Measurements from ENCODE around the gene PRPF8. TPM values are rescaled to one million over a fixed set of nuclear protein-coding genes. Genes with fewer than 3 reads are reported as not detected.

PRPF8 gene
- polyA plus RNA-seq, 1 of the 3 experiments (the other 2 are of a cell fraction) = 149 TPM

DNA sequence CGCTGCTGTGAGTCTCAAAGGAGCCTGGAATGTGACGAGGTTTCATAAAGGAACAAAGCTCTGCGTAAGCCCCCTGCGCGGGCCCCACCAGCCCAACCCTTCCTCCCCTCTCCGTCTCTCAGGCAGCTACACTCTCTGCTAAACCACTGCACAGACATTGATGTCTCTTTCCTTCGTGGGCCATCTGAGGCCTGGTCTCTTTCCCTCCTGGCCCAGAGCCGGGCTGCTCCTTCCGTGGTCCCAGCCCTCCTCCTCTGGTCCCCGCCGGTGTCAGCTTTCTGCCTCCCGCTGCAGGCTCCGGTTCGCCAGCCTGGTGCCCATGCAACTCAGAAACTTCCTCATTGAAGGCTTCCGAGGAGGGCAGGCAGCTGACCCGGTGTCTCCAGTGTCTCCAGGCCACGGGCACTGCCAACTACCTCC is 46.5 kb downstream of the PRPF8 start:
- Histone ChIP-seq H3K36me3 (replicated peaks in 1 of 2; ENCODE audit: control insufficient read depth in 1 of 2, insufficient read depth in 2 of 2, low read length in 1 of 2) (no peaks in the 10 kb centered on the region), H3K4me1 (ENCODE audit: control insufficient read depth in 1 of 2, insufficient read depth in 2 of 2, low read depth in 1 of 2, low read length in 1 of 2) (peaks cover 0 to 16% of the 10 kb centered on the region in 2 experiments; a peak in 1 of 4 replicates), H4K20me1 (ENCODE audit: insufficient read depth) (no peaks in the 10 kb centered on the region), H3K9me3 (no peaks in the 10 kb centered on the region), H3K9ac (no peak overlapping the region), H3K4me3 (ENCODE audit: low read depth in 2 of 2, low read length in 1 of 2) (no peak overlapping the region), H3K9me2 (no peaks in the 10 kb centered on the region), H2AFZ (ENCODE audit: low read depth) (no peak overlapping the region), H3K27ac (ENCODE audit: low read depth in 2 of 2, low read length in 1 of 2) (no peak overlapping the region), H3K4me2 (no peak overlapping the region), H3F3A (replicated peaks; ENCODE audit: insufficient read depth) (no peaks in the 10 kb centered on the region), H3K79me2 (ENCODE audit: insufficient read depth) (no peaks in the 10 kb centered on the region), H3K27me3 (ENCODE audit: insufficient read depth) (no peaks in the 10 kb centered on the region)
- TF ChIP-seq, protein P1, sequence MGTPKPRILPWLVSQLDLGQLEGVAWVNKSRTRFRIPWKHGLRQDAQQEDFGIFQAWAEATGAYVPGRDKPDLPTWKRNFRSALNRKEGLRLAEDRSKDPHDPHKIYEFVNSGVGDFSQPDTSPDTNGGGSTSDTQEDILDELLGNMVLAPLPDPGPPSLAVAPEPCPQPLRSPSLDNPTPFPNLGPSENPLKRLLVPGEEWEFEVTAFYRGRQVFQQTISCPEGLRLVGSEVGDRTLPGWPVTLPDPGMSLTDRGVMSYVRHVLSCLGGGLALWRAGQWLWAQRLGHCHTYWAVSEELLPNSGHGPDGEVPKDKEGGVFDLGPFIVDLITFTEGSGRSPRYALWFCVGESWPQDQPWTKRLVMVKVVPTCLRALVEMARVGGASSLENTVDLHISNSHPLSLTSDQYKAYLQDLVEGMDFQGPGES (IDR thresholded peaks at IDR 0.05; ENCODE audit: low read depth, low read length) = no peak
- no peak for TF ChIP-seq RFX5 (IDR thresholded peaks at IDR 0.05; ENCODE audit: low read length)
- TF ChIP-seq RCOR1 (IDR thresholded peaks at IDR 0.05; ENCODE audit: low read length) = no peak
- TF ChIP-seq CHD2 (IDR thresholded peaks at IDR 0.05; ENCODE audit: low read length, partially characterized antibody) = no peak
- TF ChIP-seq MEF2A (IDR thresholded peaks at IDR 0.05; ENCODE audit: borderline replicate concordance, low read depth) = no peak
- ChIA-PET POLR2A (interaction anchor here (0.8 kb wide), 1 partner anchor 8 kb away, joined by 3 read pairs; no protein-coding TSS in a partner anchor), CTCF (interaction anchor here (3.4 to 3.5 kb wide), 2 partner anchors 11 to 64 kb away, joined by 15 to 18 read pairs; partner anchors contain the start of gene RILP)
- WGBS (ENCODE audit: low lambda C conversion rate) = 91% methylated on average over 17 of the region's 17 CpGs
- no peak for DNase-seq

DNA sequence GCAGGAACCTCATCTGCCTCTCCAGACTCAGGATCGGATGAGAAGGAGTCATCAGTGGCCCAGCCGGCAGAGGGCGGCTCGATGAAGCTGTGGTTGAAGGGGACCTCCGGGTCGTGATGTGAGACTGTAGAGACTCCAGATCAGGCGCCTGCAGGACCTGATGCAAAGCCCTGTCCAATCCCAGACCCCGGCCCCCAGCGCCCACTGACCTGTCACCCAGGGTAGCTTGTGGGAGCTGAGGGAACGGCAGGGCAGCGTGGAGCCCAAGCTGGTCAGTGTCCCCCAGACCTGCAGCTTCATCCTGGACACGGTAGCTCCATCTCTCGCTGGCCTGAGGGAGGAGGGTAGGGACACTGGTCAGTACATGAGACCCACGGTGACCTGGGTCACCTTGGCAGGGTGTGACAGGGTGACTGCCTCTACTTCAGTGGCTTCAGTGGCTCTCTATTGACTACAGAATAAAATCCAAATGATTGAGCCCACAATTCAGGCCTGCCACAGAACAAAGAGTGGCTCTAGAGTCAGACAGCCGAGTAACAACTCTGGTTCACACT is 47.9 kb downstream of the PRPF8 start:
- DNase-seq = no peak
- ChIA-PET CTCF (interaction anchor here (2.0 kb wide), 1 partner anchor 12 kb away, joined by 7 read pairs; the partner anchor contains the start of gene RILP), POLR2A (no interaction called here)
- Histone ChIP-seq H3K27ac (ENCODE audit: low read depth in 2 of 2, low read length in 1 of 2) (no peak overlapping the region), H3K4me3 (ENCODE audit: low read depth in 2 of 2, low read length in 1 of 2) (no peak overlapping the region), H3K36me3 (replicated peaks in 1 of 2; ENCODE audit: control insufficient read depth in 1 of 2, insufficient read depth in 2 of 2, low read length in 1 of 2) (no peaks in the 10 kb centered on the region), H3K27me3 (ENCODE audit: insufficient read depth) (no peaks in the 10 kb centered on the region), H3K4me2 (no peak overlapping the region), H2AFZ (ENCODE audit: low read depth) (no peak overlapping the region), H3K9me3 (no peaks in the 10 kb centered on the region), H3F3A (replicated peaks; ENCODE audit: insufficient read depth) (no peaks in the 10 kb centered on the region), H3K4me1 (ENCODE audit: control insufficient read depth in 1 of 2, insufficient read depth in 2 of 2, low read depth in 1 of 2, low read length in 1 of 2) (peaks cover 0 to 16% of the 10 kb centered on the region in 2 experiments; a peak in 1 of 4 replicates), H3K9ac (no peak overlapping the region), H4K20me1 (ENCODE audit: insufficient read depth) (no peaks in the 10 kb centered on the region), H3K79me2 (ENCODE audit: insufficient read depth) (no peaks in the 10 kb centered on the region), H3K9me2 (no peaks in the 10 kb centered on the region)
- 88% methylated on average over 6 of the region's 15 CpGs for WGBS (ENCODE audit: low lambda C conversion rate)
- no peak for TF ChIP-seq FOXM1 (IDR thresholded peaks at IDR 0.05; ENCODE audit: low read depth)
- no peak for TF ChIP-seq RFX5 (IDR thresholded peaks at IDR 0.05; ENCODE audit: low read length)
- TF ChIP-seq ELF1 (IDR thresholded peaks at IDR 0.05) = no peak
- TF ChIP-seq GATA2 (CRISPR knock-in tag; IDR thresholded peaks at IDR 0.05) = no peak
- no peak for TF ChIP-seq NRF1 (IDR thresholded peaks at IDR 0.05; ENCODE audit: low read depth, low read length)
- no peak for TF ChIP-seq SMC3 (IDR thresholded peaks at IDR 0.05; ENCODE audit: low read depth, low read length)
- no peak for TF ChIP-seq GABPA (IDR thresholded peaks at IDR 0.05; ENCODE audit: low read depth)
- TF ChIP-seq CHD2 (IDR thresholded peaks at IDR 0.05; ENCODE audit: low read length, partially characterized antibody) = no peak
- TF ChIP-seq, protein P2, sequence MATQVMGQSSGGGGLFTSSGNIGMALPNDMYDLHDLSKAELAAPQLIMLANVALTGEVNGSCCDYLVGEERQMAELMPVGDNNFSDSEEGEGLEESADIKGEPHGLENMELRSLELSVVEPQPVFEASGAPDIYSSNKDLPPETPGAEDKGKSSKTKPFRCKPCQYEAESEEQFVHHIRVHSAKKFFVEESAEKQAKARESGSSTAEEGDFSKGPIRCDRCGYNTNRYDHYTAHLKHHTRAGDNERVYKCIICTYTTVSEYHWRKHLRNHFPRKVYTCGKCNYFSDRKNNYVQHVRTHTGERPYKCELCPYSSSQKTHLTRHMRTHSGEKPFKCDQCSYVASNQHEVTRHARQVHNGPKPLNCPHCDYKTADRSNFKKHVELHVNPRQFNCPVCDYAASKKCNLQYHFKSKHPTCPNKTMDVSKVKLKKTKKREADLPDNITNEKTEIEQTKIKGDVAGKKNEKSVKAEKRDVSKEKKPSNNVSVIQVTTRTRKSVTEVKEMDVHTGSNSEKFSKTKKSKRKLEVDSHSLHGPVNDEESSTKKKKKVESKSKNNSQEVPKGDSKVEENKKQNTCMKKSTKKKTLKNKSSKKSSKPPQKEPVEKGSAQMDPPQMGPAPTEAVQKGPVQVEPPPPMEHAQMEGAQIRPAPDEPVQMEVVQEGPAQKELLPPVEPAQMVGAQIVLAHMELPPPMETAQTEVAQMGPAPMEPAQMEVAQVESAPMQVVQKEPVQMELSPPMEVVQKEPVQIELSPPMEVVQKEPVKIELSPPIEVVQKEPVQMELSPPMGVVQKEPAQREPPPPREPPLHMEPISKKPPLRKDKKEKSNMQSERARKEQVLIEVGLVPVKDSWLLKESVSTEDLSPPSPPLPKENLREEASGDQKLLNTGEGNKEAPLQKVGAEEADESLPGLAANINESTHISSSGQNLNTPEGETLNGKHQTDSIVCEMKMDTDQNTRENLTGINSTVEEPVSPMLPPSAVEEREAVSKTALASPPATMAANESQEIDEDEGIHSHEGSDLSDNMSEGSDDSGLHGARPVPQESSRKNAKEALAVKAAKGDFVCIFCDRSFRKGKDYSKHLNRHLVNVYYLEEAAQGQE (IDR thresholded peaks at IDR 0.05; ENCODE audit: low read depth, low read length) = no peak
- TF ChIP-seq TEAD4 (IDR thresholded peaks at IDR 0.05; ENCODE audit: borderline replicate concordance, insufficient read depth) = no peak
- no peak for TF ChIP-seq TCF12 (IDR thresholded peaks at IDR 0.05)
- TF ChIP-seq, protein P1 (IDR thresholded peaks at IDR 0.05; ENCODE audit: low read depth, low read length) = no peak
- TF ChIP-seq, protein P3, sequence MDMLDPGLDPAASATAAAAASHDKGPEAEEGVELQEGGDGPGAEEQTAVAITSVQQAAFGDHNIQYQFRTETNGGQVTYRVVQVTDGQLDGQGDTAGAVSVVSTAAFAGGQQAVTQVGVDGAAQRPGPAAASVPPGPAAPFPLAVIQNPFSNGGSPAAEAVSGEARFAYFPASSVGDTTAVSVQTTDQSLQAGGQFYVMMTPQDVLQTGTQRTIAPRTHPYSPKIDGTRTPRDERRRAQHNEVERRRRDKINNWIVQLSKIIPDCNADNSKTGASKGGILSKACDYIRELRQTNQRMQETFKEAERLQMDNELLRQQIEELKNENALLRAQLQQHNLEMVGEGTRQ (IDR thresholded peaks at IDR 0.05; ENCODE audit: borderline replicate concordance, low read depth, low read length) = no peak
- TF ChIP-seq, protein P4, sequence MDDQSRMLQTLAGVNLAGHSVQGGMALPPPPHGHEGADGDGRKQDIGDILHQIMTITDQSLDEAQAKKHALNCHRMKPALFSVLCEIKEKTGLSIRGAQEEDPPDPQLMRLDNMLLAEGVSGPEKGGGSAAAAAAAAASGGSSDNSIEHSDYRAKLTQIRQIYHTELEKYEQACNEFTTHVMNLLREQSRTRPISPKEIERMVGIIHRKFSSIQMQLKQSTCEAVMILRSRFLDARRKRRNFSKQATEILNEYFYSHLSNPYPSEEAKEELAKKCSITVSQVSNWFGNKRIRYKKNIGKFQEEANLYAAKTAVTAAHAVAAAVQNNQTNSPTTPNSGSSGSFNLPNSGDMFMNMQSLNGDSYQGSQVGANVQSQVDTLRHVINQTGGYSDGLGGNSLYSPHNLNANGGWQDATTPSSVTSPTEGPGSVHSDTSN (IDR thresholded peaks at IDR 0.05) = no peak
- TF ChIP-seq RXRA (IDR thresholded peaks at IDR 0.05; ENCODE audit: borderline replicate concordance, low read depth) = no peak
- TF ChIP-seq RAD21 (IDR thresholded peaks at IDR 0.05; ENCODE audit: low read length) = no peak
- TF ChIP-seq RCOR1 (IDR thresholded peaks at IDR 0.05; ENCODE audit: low read length) = no peak
- TF ChIP-seq SIN3A (IDR thresholded peaks at IDR 0.05; ENCODE audit: borderline replicate concordance, low read depth, low read length) = no peak
- TF ChIP-seq FOXJ3 (CRISPR knock-in tag; IDR thresholded peaks at IDR 0.05) = no peak
